Nephron (organoid): Measurements from ENCODE around the gene CBR1.

Experiments
- H3K27ac Mint-ChIP-seq, 3 experiments: 2 replicates each; pipeline ENCODE4 v1.8.0; 2020; ENCODE audit warnings: mixed read lengths in 3 of 3, mild to moderate bottlenecking in 2 of 3, moderate library complexity in 1 of 3
- H3K27me3 Mint-ChIP-seq: 2 replicates; pipeline ENCODE4 v1.8.0; 2021; ENCODE audit warnings: low read depth, mild to moderate bottlenecking, moderate library complexity, mixed read lengths
- H3K36me3 Mint-ChIP-seq: 2 replicates; pipeline ENCODE4 v1.8.0; 2020; ENCODE audit warnings: low read depth, mixed read lengths
- H3K4me1 Mint-ChIP-seq: 2 replicates; pipeline ENCODE4 v1.8.0; 2020; ENCODE audit warnings: mixed read lengths
- H3K4me3 Mint-ChIP-seq, 3 experiments: 2 replicates each; pipeline ENCODE4 v1.8.0; 2020; ENCODE audit warnings: mild to moderate bottlenecking in 3 of 3, mixed read lengths in 3 of 3, moderate library complexity in 2 of 3
- H3K9me3 Mint-ChIP-seq: 2 replicates; pipeline ENCODE4 v1.8.0; 2020; ENCODE audit warnings: mixed read lengths
- CTCF ChIP-seq, 3 experiments: fragments of 200-600 bp; sonication (generic); IDR thresholded peaks; one replicate each; pipeline ENCODE4 v1.5.0; 2021; ENCODE audit warnings: antibody characterized with exemption in 3 of 3; ENCODE audit not compliant: unreplicated experiment in 3 of 3

The CBR1 gene

GRCh38 chr21:36104317-36105300, 34.8 kb downstream of the CBR1 start:
- Mint-ChIP-seq H3K36me3 (no peaks in the 10 kb centered on the region), H3K4me3 (peak overlapping the region; percentile 17 to 67 (median 56)), H3K27me3 (peaks cover 66% of the 10 kb centered on the region), H3K27ac (peak overlapping the region; percentile 55 to 75 (median 75)), H3K9me3 (peaks cover 12% of the 10 kb centered on the region), H3K4me1 (peaks cover 9% of the 10 kb centered on the region)
- peak; percentile 44 to 59 (median 53) for TF ChIP-seq CTCF (IDR thresholded peaks at IDR 0.05; ENCODE audit: unreplicated experiment in 3 of 3)

- H3K9me3 Mint-ChIP-seq = peaks cover 14% of the 10 kb centered on the region
- H3K27me3 Mint-ChIP-seq = peaks cover 58% of the 10 kb centered on the region
- TF ChIP-seq CTCF (IDR thresholded peaks at IDR 0.05; ENCODE audit: unreplicated experiment in 3 of 3) = no peak
These were observed 35.6 kb downstream of the CBR1 start for GRCh38 chr21:36105327-36105842.

GRCh38 chr21:36109868-36110267, 40.0 kb downstream of the CBR1 start:
- no peak for TF ChIP-seq CTCF (IDR thresholded peaks at IDR 0.05; ENCODE audit: unreplicated experiment in 3 of 3)
- no peak overlapping the region for H3K4me3 Mint-ChIP-seq
- H3K36me3 Mint-ChIP-seq = no peaks in the 10 kb centered on the region
- H3K9me3 Mint-ChIP-seq = peaks cover 2% of the 10 kb centered on the region
- no peak overlapping the region for H3K27ac Mint-ChIP-seq
- H3K27me3 Mint-ChIP-seq = peaks cover 32% of the 10 kb centered on the region
- H3K4me1 Mint-ChIP-seq = peaks cover 16% of the 10 kb centered on the region

More at GRCh38 chr21:36105327-36105842, 35.6 kb downstream of the CBR1 start:
- Mint-ChIP-seq H3K36me3 (no peaks in the 10 kb centered on the region), H3K27ac (peak overlapping the region; percentile 55 to 75 (median 75)), H3K4me3 (peak overlapping the region in 2 of 3 experiments; percentile 56 to 67), H3K4me1 (peaks cover 9% of the 10 kb centered on the region)

- peak overlapping the region in 1 of 3 experiments; percentile 43 for H3K27ac Mint-ChIP-seq
- peaks cover 18% of the 10 kb centered on the region for H3K27me3 Mint-ChIP-seq
- no peak for TF ChIP-seq CTCF (IDR thresholded peaks at IDR 0.05; ENCODE audit: unreplicated experiment in 3 of 3)
- peaks cover 9% of the 10 kb centered on the region for H3K4me1 Mint-ChIP-seq
- peaks cover 2% of the 10 kb centered on the region for H3K9me3 Mint-ChIP-seq
- no peak overlapping the region for H3K4me3 Mint-ChIP-seq
- no peaks in the 10 kb centered on the region for H3K36me3 Mint-ChIP-seq
These were observed 41.4 kb downstream of the CBR1 start for GRCh38 chr21:36111238-36111637.

GRCh38 chr21:36113647-36114428, 44.0 kb downstream of the CBR1 start:
- peak overlapping the region in 1 of 3 experiments; percentile 55 for H3K27ac Mint-ChIP-seq
- TF ChIP-seq CTCF (IDR thresholded peaks at IDR 0.05; ENCODE audit: unreplicated experiment in 3 of 3) = no peak

More at GRCh38 chr21:36113647-36114428, 44.0 kb downstream of the CBR1 start:
- Mint-ChIP-seq H3K4me1 (peaks cover 9% of the 10 kb centered on the region), H3K27me3 (no peaks in the 10 kb centered on the region), H3K36me3 (no peaks in the 10 kb centered on the region), H3K4me3 (peak overlapping the region in 1 of 3 experiments; percentile 4), H3K9me3 (peaks cover 8% of the 10 kb centered on the region)
